GM12878 (cell line): ENCODE measurements around the gene APBA3. TPM values are rescaled to one million over a fixed set of nuclear protein-coding genes. Genes with fewer than 3 reads are reported as not detected.

Source experiments
- ATAC-seq: fragments of 200-7000 bp; cut with Tn5 transposase; 3 replicates; pipeline ENCODE4 v1.9.1; 2020; ENCODE audit warnings: mild to moderate bottlenecking, moderate library complexity
- BruUV-seq: library from RNA; stranded (reverse); fragments of 400-500 nt; replicated peaks from 2 replicates; lab custom pipeline; 2021; lab: Mats Ljungman, UMichigan
- CTCF ChIA-PET: fragments of 300-600 bp; sonication (Branson Sonifier 250); formaldehyde crosslinking; extraction: SDS; loops from one replicate; lab custom pipeline; 2021; ENCODE audit warnings: inconsistent platforms; lab: Yijun Ruan, JAX
- POLR2A ChIA-PET: fragments of 350-600 bp; formaldehyde crosslinking; extraction: SDS; loops from one replicate; lab custom pipeline; 2021; ENCODE audit warnings: inconsistent platforms; lab: Charles Lee
- RAD21 ChIA-PET: fragments of 300-600 bp; sonication (Branson Sonifier 250); formaldehyde crosslinking; loops from one replicate; lab custom pipeline; 2023; ENCODE audit warnings: antibody characterized with exemption; ENCODE audit not compliant: unreplicated experiment; lab: Charles Lee
- SMC1A ChIA-PET: fragments of 300-600 bp; sonication (Branson Sonifier 250); formaldehyde crosslinking; loops from one replicate; lab custom pipeline; 2023; ENCODE audit not compliant: unreplicated experiment, uncharacterized antibody; lab: Charles Lee
- DNase-seq: peaks from one replicate; pipeline ENCODE4 v3.0.0-alpha.2; 2011; ENCODE audit warnings: low read depth, low spot score
- FAIRE-seq: peaks from 3 replicates; lab custom pipeline; 2011; peaks lifted over from hg19 to GRCh38; lab: Jason Lieb, UNC
- H2AFZ ChIP-seq: 2 replicates; pipeline ENCODE4 v1.6.0; 2011; ENCODE audit warnings: low read depth, low read length, control low read depth; ENCODE audit not compliant: control insufficient read depth
- H3K27ac ChIP-seq: 2 replicates; pipeline ENCODE4 v1.5.1; 2011; ENCODE audit warnings: control low read depth; ENCODE audit not compliant: control insufficient read depth, insufficient read depth
- H3K27me3 ChIP-seq, 2 experiments: replicated peaks in 1 of 2; 2 replicates each; pipeline versions ENCODE4 v1.6.0 to v1.6.1; 2011; ENCODE audit warnings: low read length in 1 of 2; ENCODE audit not compliant: control insufficient read depth in 2 of 2, insufficient read depth in 2 of 2
- H3K36me3 ChIP-seq, 2 experiments: 2 replicates each; pipeline ENCODE4 v1.5.1; 2011; ENCODE audit warnings: low read length in 1 of 2; ENCODE audit not compliant: control insufficient read depth in 2 of 2, insufficient read depth in 2 of 2
- H3K4me1 ChIP-seq: 2 replicates; pipeline ENCODE4 v1.6.1; 2011; ENCODE audit warnings: mild to moderate bottlenecking, low read length, moderate library complexity, mixed read lengths; ENCODE audit not compliant: control insufficient read depth, insufficient read depth
- H3K4me2 ChIP-seq: 2 replicates; pipeline ENCODE4 v1.6.0; 2011; ENCODE audit warnings: control low read depth; ENCODE audit not compliant: control insufficient read depth, insufficient read depth
- H3K4me3 ChIP-seq: fragments of 200-600 bp; sonication (generic); 2 replicates; pipeline ENCODE4 v1.5.1; 2016
- H3K79me2 ChIP-seq: 2 replicates; pipeline ENCODE4 v1.6.0; 2011; ENCODE audit warnings: low read length; ENCODE audit not compliant: control insufficient read depth, insufficient read depth
- H3K9ac ChIP-seq: 2 replicates; pipeline ENCODE4 v1.8.0; 2011; ENCODE audit warnings: low read length, control low read depth, mixed read lengths; ENCODE audit not compliant: control insufficient read depth, insufficient read depth
- H3K9me3 ChIP-seq: replicated peaks from 3 replicates; pipeline ENCODE4 v1.5.1; 2011; ENCODE audit warnings: mild to moderate bottlenecking, low read length; ENCODE audit not compliant: control insufficient read depth, insufficient read depth
- H4K20me1 ChIP-seq: 2 replicates; pipeline ENCODE4 v1.6.0; 2011; ENCODE audit not compliant: control insufficient read depth, insufficient read depth
- BCLAF1 ChIP-seq: fragments of 450-650 bp; IDR thresholded peaks from 2 replicates; pipeline ENCODE4 v1.6.1; 2017; ENCODE audit warnings: antibody characterized with exemption, mild to moderate bottlenecking, moderate library complexity
- FOXK2 ChIP-seq: fragments of 450-650 bp; IDR thresholded peaks from 2 replicates; pipeline ENCODE4 v1.6.1; 2017; ENCODE audit warnings: mild to moderate bottlenecking, moderate library complexity
- MTA3 ChIP-seq: IDR thresholded peaks from 2 replicates; pipeline ENCODE4 v1.6.1; 2012; ENCODE audit warnings: low read length, inconsistent platforms, borderline replicate concordance
- NR2C1 ChIP-seq: fragments of 450-650 bp; IDR thresholded peaks from 2 replicates; pipeline ENCODE4 v1.6.1; 2017; ENCODE audit warnings: antibody characterized with exemption, mild to moderate bottlenecking, moderate library complexity
- NR2C2 ChIP-seq: IDR thresholded peaks from 2 replicates; pipeline ENCODE4 v1.6.1; 2011; ENCODE audit warnings: borderline replicate concordance, low read depth; ENCODE audit not compliant: control insufficient read depth, insufficient read length
- PML ChIP-seq: IDR thresholded peaks from 2 replicates; pipeline ENCODE4 v1.6.1; 2012; ENCODE audit warnings: low read length, inconsistent platforms
- POLR2AphosphoS5 ChIP-seq: IDR thresholded peaks from 2 replicates; pipeline ENCODE4 v1.6.1; 2011; ENCODE audit warnings: mild to moderate bottlenecking, low read length, inconsistent platforms
- ZNF217 ChIP-seq: fragments of 450-650 bp; IDR thresholded peaks from 2 replicates; pipeline ENCODE4 v1.6.1; 2017; ENCODE audit warnings: antibody characterized with exemption, mild to moderate bottlenecking
- WGBS: methylation state at CpG from one replicate; pipeline ENCODE4 v1.1.6; 2016; ENCODE audit warnings: low lambda C conversion rate; ENCODE audit not compliant: insufficient replicate concordance, insufficient coverage; ENCODE audit errors: missing lambda C conversion rate; 5-methylcytosine and 5-hydroxymethylcytosine counted together
- in situ Hi-C: fragments of 300-500 bp; cut with MboI; formaldehyde crosslinking; loops from 9 replicates; pipeline ENCODE4 v1.14.3; 2018; ENCODE audit warnings: mixed read lengths
- intact Hi-C: fragments of 100-400 bp; cut with micrococcal nuclease; formaldehyde crosslinking; loops from one replicate; pipeline ENCODE4 v1.14.2; 2022; ENCODE audit not compliant: unreplicated experiment
- polyA plus RNA-seq, 11 experiments: library from polyadenylated mRNA; depleted of rRNA in 4 of 11; unstranded in 6 of 11; stranded (reverse) in 5 of 11; fragments of >200 nt; fragmentation: Nextera tagmentation in 4 of 11; fragmentation: Illumina TruSeq in 1 of 11; extraction: Ambion mirVana in 4 of 11; extraction: Trizol in 1 of 11; gene quantifications; 1 replicate in 1 of 11; 2 replicates in 10 of 11; pipeline versions ENCODE4 v1.2.1 to v1.2.3, GENCODE V29; 2011 to 2016; ENCODE audit warnings: inconsistent platforms in 2 of 11, missing spikeins in 2 of 11, low read depth in 1 of 11
- total RNA-seq, 4 experiments: library from RNA; depleted of rRNA in 3 of 4; stranded (reverse); fragments of >200 nt in 3 of 4; fragmentation: Illumina TruSeq in 1 of 4; extraction: Trizol in 1 of 4; gene quantifications; 2 replicates each; pipeline versions ENCODE4 v1.2.1 to v1.2.3, GENCODE V29; 2013 to 2021
- TF ChIP-seq, protein P1 (sequence below): fragments of 450-650 bp; formaldehyde crosslinking; IDR thresholded peaks from 2 replicates; pipeline ENCODE4 v1.4.0; 2022; ENCODE audit warnings: mild to moderate bottlenecking, moderate library complexity
- TF ChIP-seq, protein P2 (sequence below): IDR thresholded peaks from 2 replicates; pipeline ENCODE4 v1.6.1; 2011; ENCODE audit warnings: borderline replicate concordance, low read depth, mild to moderate bottlenecking, moderate library complexity, low read length; ENCODE audit not compliant: insufficient read depth, poor library complexity, severe bottlenecking
- TF ChIP-seq, protein P3 (sequence below): fragments of 450-650 bp; IDR thresholded peaks from 2 replicates; pipeline ENCODE4 v1.6.1; 2017; ENCODE audit warnings: low read depth, mild to moderate bottlenecking, moderate library complexity
- TF ChIP-seq, protein P4 (sequence below): fragments of 450-650 bp; IDR thresholded peaks from 2 replicates; pipeline ENCODE4 v1.6.1; 2016; ENCODE audit warnings: mild to moderate bottlenecking

Gene APBA3
- total and polyA plus RNA-seq, 10 of the 15 experiments (the other 5 are each of a cell fraction or from before 2014, with no cell fraction given): 0.31 to 36.4 (median 18.3) TPM

DNA sequence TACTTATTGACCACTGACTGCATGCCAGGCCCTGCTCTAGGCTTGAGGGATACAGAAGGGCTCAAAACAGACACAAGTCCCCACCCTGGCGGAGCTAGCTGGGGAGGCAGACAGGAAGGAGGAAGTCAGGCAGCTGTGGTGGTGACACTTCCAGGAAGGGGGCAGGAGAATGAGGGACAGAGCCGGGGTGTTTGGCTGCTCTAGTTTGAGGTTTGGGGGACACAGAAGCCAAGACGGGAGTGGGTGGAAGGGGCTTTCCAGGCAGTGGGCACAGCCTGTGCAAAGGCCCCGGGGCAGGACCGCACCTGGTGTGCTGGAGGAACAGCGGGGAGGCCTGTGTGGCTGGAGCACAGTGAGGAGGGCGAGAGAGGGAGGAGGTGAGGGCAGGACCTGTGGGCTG lies 5.0 kb upstream of the APBA3 start:
- ChIA-PET POLR2A (interaction anchor here (0.6 kb wide), 1 partner anchor 858 kb away, joined by 8 read pairs; no protein-coding TSS in a partner anchor), RAD21 (no interaction called here), SMC1A (no interaction called here), CTCF (no interaction called here)
- ATAC-seq (no peak), DNase-seq (no peak), FAIRE-seq (no peak)
- Histone ChIP-seq H3K9me3 (no peaks in the 10 kb centered on the region), H3K4me3 (no peak overlapping the region), H3K27me3 (no peaks in the 10 kb centered on the region), H3K4me2 (no peak overlapping the region), H3K4me1 (peaks cover 4% of the 10 kb centered on the region; the same call in 1 of the 2 replicates), H4K20me1 (no peaks in the 10 kb centered on the region), H3K36me3 (peaks cover 0 to 18% of the 10 kb centered on the region in 2 experiments; a peak in 2 of 4 replicates), H3K27ac (peak overlapping the region; percentile 10; the same call in 1 of the 2 replicates), H2AFZ (no peak overlapping the region), H3K79me2 (peaks cover 7% of the 10 kb centered on the region), H3K9ac (no peak overlapping the region)
- intact Hi-C loops (no loop called here), in situ Hi-C loops (no loop called here)
- no TSS peak for BruUV-seq
- TF ChIP-seq, protein P1, sequence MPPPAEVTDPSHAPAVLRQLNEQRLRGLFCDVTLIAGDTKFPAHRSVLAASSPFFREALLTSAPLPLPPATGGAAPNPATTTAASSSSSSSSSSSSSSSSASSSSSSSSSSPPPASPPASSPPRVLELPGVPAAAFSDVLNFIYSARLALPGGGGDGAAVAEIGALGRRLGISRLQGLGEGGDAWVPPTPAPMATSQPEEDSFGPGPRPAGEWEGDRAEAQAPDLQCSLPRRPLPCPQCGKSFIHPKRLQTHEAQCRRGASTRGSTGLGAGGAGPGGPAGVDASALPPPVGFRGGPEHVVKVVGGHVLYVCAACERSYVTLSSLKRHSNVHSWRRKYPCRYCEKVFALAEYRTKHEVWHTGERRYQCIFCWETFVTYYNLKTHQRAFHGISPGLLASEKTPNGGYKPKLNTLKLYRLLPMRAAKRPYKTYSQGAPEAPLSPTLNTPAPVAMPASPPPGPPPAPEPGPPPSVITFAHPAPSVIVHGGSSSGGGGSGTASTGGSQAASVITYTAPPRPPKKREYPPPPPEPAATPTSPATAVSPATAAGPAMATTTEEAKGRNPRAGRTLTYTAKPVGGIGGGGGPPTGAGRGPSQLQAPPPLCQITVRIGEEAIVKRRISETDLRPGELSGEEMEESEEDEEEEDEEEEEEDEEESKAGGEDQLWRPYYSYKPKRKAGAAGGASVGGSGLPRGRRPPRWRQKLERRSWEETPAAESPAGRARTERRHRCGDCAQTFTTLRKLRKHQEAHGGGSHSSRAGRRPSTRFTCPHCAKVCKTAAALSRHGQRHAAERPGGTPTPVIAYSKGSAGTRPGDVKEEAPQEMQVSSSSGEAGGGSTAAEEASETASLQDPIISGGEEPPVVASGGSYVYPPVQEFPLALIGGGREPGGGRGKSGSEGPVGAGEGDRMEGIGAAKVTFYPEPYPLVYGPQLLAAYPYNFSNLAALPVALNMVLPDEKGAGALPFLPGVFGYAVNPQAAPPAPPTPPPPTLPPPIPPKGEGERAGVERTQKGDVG (CRISPR knock-in tag): no peak
- no peak for TF ChIP-seq NR2C2
- TF ChIP-seq BCLAF1: no peak
- no peak for TF ChIP-seq ZNF217
- no peak for TF ChIP-seq MTA3
- no peak for TF ChIP-seq FOXK2
- TF ChIP-seq, protein P2, sequence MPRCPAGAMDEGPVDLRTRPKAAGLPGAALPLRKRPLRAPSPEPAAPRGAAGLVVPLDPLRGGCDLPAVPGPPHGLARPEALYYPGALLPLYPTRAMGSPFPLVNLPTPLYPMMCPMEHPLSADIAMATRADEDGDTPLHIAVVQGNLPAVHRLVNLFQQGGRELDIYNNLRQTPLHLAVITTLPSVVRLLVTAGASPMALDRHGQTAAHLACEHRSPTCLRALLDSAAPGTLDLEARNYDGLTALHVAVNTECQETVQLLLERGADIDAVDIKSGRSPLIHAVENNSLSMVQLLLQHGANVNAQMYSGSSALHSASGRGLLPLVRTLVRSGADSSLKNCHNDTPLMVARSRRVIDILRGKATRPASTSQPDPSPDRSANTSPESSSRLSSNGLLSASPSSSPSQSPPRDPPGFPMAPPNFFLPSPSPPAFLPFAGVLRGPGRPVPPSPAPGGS: no peak
- TF ChIP-seq NR2C1: no peak
- no peak for TF ChIP-seq POLR2AphosphoS5
- TF ChIP-seq, protein P3, sequence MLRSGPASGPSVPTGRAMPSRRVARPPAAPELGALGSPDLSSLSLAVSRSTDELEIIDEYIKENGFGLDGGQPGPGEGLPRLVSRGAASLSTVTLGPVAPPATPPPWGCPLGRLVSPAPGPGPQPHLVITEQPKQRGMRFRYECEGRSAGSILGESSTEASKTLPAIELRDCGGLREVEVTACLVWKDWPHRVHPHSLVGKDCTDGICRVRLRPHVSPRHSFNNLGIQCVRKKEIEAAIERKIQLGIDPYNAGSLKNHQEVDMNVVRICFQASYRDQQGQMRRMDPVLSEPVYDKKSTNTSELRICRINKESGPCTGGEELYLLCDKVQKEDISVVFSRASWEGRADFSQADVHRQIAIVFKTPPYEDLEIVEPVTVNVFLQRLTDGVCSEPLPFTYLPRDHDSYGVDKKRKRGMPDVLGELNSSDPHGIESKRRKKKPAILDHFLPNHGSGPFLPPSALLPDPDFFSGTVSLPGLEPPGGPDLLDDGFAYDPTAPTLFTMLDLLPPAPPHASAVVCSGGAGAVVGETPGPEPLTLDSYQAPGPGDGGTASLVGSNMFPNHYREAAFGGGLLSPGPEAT: no peak
- TF ChIP-seq, protein P4, sequence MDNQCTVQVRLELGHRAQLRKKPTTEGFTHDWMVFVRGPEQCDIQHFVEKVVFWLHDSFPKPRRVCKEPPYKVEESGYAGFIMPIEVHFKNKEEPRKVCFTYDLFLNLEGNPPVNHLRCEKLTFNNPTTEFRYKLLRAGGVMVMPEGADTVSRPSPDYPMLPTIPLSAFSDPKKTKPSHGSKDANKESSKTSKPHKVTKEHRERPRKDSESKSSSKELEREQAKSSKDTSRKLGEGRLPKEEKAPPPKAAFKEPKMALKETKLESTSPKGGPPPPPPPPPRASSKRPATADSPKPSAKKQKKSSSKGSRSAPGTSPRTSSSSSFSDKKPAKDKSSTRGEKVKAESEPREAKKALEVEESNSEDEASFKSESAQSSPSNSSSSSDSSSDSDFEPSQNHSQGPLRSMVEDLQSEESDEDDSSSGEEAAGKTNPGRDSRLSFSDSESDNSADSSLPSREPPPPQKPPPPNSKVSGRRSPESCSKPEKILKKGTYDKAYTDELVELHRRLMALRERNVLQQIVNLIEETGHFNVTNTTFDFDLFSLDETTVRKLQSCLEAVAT: no peak
- no peak for TF ChIP-seq PML
- WGBS: 37% methylated on average over 7 of the region's 7 CpGs
